CD14-positive monocyte (primary cell): ENCODE results near the gene REV3L. TPM values are rescaled to one million over a fixed set of nuclear protein-coding genes. Genes with fewer than 3 reads are reported as not detected.

Experiments
- DNase-seq, 3 donors: peaks; one replicate each; pipeline ENCODE4 v3.0.0-alpha.2; 2011 to 2022
- H2AFZ ChIP-seq: 2 replicates; pipeline ENCODE4 v1.6.0; 2012; ENCODE audit warnings: mild to moderate bottlenecking, low read depth, low read length, inconsistent platforms; ENCODE audit not compliant: insufficient read depth, poor library complexity, severe bottlenecking
- H3K27ac ChIP-seq, 2 donors: 1 replicate in 1 of 2; 2 replicates in 1 of 2; pipeline ENCODE4 v1.5.1; 2012 to 2013; ENCODE audit warnings: low read length in 2 of 2, control low read depth in 1 of 2, inconsistent platforms in 1 of 2, low read depth in 1 of 2, mild to moderate bottlenecking in 1 of 2
- H3K27me3 ChIP-seq, 2 donors: one replicate each; pipeline versions ENCODE4 v1.6.0 to v1.6.1; 2011 to 2013; ENCODE audit warnings: low read length in 2 of 2; ENCODE audit not compliant: control insufficient read depth in 2 of 2, insufficient read depth in 2 of 2
- H3K36me3 ChIP-seq, 2 donors: replicated peaks in 1 of 2; 1 replicate in 1 of 2; 2 replicates in 1 of 2; pipeline versions ENCODE4 v1.5.1 to v1.6.1; 2012 to 2013; ENCODE audit warnings: low read length in 2 of 2, control low read depth in 1 of 2, inconsistent platforms in 1 of 2, mild to moderate bottlenecking in 1 of 2; ENCODE audit not compliant: insufficient read depth in 2 of 2, control insufficient read depth in 1 of 2
- H3K4me1 ChIP-seq, 2 donors: 1 replicate in 1 of 2; 2 replicates in 1 of 2; pipeline versions ENCODE4 v1.5.1 to v1.6.1; 2012 to 2013; ENCODE audit warnings: low read length in 2 of 2, control low read depth in 1 of 2, inconsistent platforms in 1 of 2, mild to moderate bottlenecking in 1 of 2, moderate library complexity in 1 of 2; ENCODE audit not compliant: insufficient read depth in 2 of 2, control insufficient read depth in 1 of 2
- H3K4me2 ChIP-seq: replicated peaks from 2 replicates; pipeline ENCODE3; 2012; ENCODE audit warnings: low read length, moderate library complexity, mild to moderate bottlenecking; ENCODE audit not compliant: poor library complexity, severe bottlenecking; ENCODE audit errors: extremely low read depth
- H3K4me3 ChIP-seq, 3 experiments: fragments of 200-600 bp in 1 of 3; sonication (generic) in 1 of 3; replicated peaks in 1 of 3; 1 replicate in 2 of 3; 2 replicates in 1 of 3; pipeline ENCODE4 v1.5.1; 2011 to 2013; ENCODE audit warnings: low read length in 3 of 3, mild to moderate bottlenecking in 3 of 3, control low read depth in 2 of 3, low read depth in 2 of 3, inconsistent platforms in 1 of 3, moderate library complexity in 1 of 3
- H3K79me2 ChIP-seq: 2 replicates; pipeline ENCODE4 v1.6.0; 2012; ENCODE audit warnings: mild to moderate bottlenecking, control low read depth, inconsistent platforms, low read length, moderate library complexity; ENCODE audit not compliant: insufficient read depth
- H3K9ac ChIP-seq: 2 replicates; pipeline ENCODE4 v1.6.0; 2017; ENCODE audit warnings: low read length, mild to moderate bottlenecking; ENCODE audit not compliant: insufficient read depth, poor library complexity, severe bottlenecking
- H3K9me3 ChIP-seq, 2 donors: replicated peaks in 1 of 2; 1 replicate in 1 of 2; 2 replicates in 1 of 2; pipeline versions ENCODE4 v1.5.1 to v1.6.1; 2012 to 2013; ENCODE audit warnings: low read length in 2 of 2, control low read depth in 1 of 2; ENCODE audit not compliant: control insufficient read depth in 1 of 2, insufficient read depth in 1 of 2
- H4K20me1 ChIP-seq: 2 replicates; pipeline ENCODE4 v1.6.0; 2012; ENCODE audit warnings: mild to moderate bottlenecking, low read length, control low read depth, moderate library complexity; ENCODE audit not compliant: insufficient read depth
- H3K27ac Mint-ChIP-seq, 7 donors: one replicate each; pipeline ENCODE4 v1.8.0; 2020; ENCODE audit warnings: mild to moderate bottlenecking in 7 of 7, mixed read lengths in 7 of 7, moderate library complexity in 6 of 7, inconsistent platforms in 2 of 7
- H3K27me3 Mint-ChIP-seq, 3 donors: one replicate each; pipeline ENCODE4 v1.8.0; 2021 to 2022; ENCODE audit warnings: low read depth in 3 of 3, mild to moderate bottlenecking in 3 of 3, mixed read lengths in 3 of 3, moderate library complexity in 3 of 3, inconsistent platforms in 1 of 3
- H3K36me3 Mint-ChIP-seq, 2 donors: one replicate each; pipeline ENCODE4 v1.8.0; 2020; ENCODE audit warnings: mixed read lengths in 2 of 2, inconsistent platforms in 1 of 2, mild to moderate bottlenecking in 1 of 2
- H3K4me1 Mint-ChIP-seq: one replicate; pipeline ENCODE4 v1.8.0; 2020; ENCODE audit warnings: mild to moderate bottlenecking, mixed read lengths
- H3K4me3 Mint-ChIP-seq, 2 donors: one replicate each; pipeline ENCODE4 v1.8.0; 2020; ENCODE audit warnings: mild to moderate bottlenecking in 2 of 2, mixed read lengths in 2 of 2, moderate library complexity in 1 of 2
- H3K9me3 Mint-ChIP-seq, 7 donors: one replicate each; pipeline ENCODE4 v1.8.0; 2020 to 2022; ENCODE audit warnings: mixed read lengths in 7 of 7, mild to moderate bottlenecking in 6 of 7, moderate library complexity in 6 of 7, inconsistent platforms in 2 of 7
- CTCF ChIP-seq: fragments of 200-600 bp; IDR thresholded peaks from one replicate; pipeline ENCODE4 v1.8.0; 2022; ENCODE audit warnings: antibody characterized with exemption, mild to moderate bottlenecking
- WGBS: methylation state at CpG from one replicate; pipeline ENCODE4 v1.1.5; 2013; ENCODE audit warnings: missing lambda C conversion rate; ENCODE audit not compliant: insufficient coverage; 5-methylcytosine and 5-hydroxymethylcytosine counted together
- intact Hi-C, 2 donors: fragments of 100-400 bp; cut with micrococcal nuclease; formaldehyde crosslinking; loops; one replicate each; pipeline versions ENCODE4 v1.15.0 to v1.15.1; 2023
- polyA plus RNA-seq, 3 donors: library from polyadenylated mRNA; depleted of rRNA in 1 of 3; unstranded in 2 of 3; stranded (reverse) in 1 of 3; fragments of 300-500 nt in 2 of 3; fragments of >200 nt in 1 of 3; fragmentation: Illumina TruSeq in 2 of 3; gene quantifications; 1 replicate in 2 of 3; 2 replicates in 1 of 3; pipeline ENCODE4 v1.2.3, GENCODE V29; 2012 to 2021

REV3L gene
- polyA plus RNA-seq, 3 donors, result 3.4 to 5.7 (median 4.9) TPM

DNA sequence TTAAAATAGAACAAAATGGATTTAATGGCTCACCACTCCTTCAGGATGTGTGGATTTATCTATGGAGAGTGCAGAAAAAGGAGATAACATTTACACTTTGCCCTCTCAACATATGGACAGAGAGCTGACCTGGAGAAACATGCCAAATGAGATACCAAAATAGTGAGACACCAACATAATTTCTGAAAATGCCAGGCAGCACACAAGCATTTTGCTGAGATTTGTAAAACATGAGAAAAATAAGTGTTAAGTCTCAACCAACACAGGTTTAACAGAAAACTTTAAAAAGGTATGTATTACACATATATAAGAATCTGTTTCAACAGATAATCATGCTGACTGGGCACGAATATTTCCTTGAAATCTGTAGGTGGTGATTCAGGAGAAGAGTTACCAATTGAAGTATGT, 145.2 kb downstream of the REV3L start:
- Histone ChIP-seq H3K27me3 (no peaks in the 10 kb centered on the region), H2AFZ (no peak overlapping the region), H3K27ac (no peak overlapping the region), H3K4me2 (no peak overlapping the region), H3K79me2 (no peaks in the 10 kb centered on the region), H3K4me1 (no peaks in the 10 kb centered on the region), H3K4me3 (no peak overlapping the region), H3K9me3 (no peaks in the 10 kb centered on the region), H3K36me3 (peaks cover 2 to 27% of the 10 kb centered on the region in 2 donors), H3K9ac (no peak overlapping the region), H4K20me1 (no peaks in the 10 kb centered on the region)
- Mint-ChIP-seq H3K4me3 (no peak overlapping the region), H3K9me3 (no peaks in the 10 kb centered on the region), H3K27ac (no peak overlapping the region), H3K4me1 (no peaks in the 10 kb centered on the region), H3K36me3 (peaks cover 22 to 32% of the 10 kb centered on the region in 2 donors), H3K27me3 (peaks cover 0 to 2% (median 0%) of the 10 kb centered on the region in 3 donors)
- DNase-seq, result no peak
- no peak for TF ChIP-seq CTCF
- intact Hi-C loops, result no loop called here
- no CpG with 5 or more reads among the region's 1 CpG for WGBS

GRCh38 chr6:111329882-111330633, 153.0 kb downstream of the REV3L start:
- TF ChIP-seq CTCF, result no peak
- H3K9me3 Mint-ChIP-seq, result no peaks in the 10 kb centered on the region
- no peak for DNase-seq
- no peaks in the 10 kb centered on the region for H3K27me3 Mint-ChIP-seq
- peaks cover 16 to 61% of the 10 kb centered on the region in 2 donors for H3K36me3 ChIP-seq
- no peaks in the 10 kb centered on the region for H3K4me1 Mint-ChIP-seq
- no peak overlapping the region for H3K27ac Mint-ChIP-seq
- WGBS, result no CpG with 5 or more reads among the region's 3 CpGs
- no peak overlapping the region for H3K9ac ChIP-seq
- intact Hi-C loops, result no loop called here
- no peak overlapping the region for H3K4me3 ChIP-seq
- H3K27ac ChIP-seq, result no peak overlapping the region
- no peak overlapping the region for H3K4me2 ChIP-seq
- no peaks in the 10 kb centered on the region for H3K27me3 ChIP-seq
- H3K4me1 ChIP-seq, result no peaks in the 10 kb centered on the region
- no peaks in the 10 kb centered on the region for H4K20me1 ChIP-seq
- no peak overlapping the region for H2AFZ ChIP-seq
- H3K9me3 ChIP-seq, result no peaks in the 10 kb centered on the region
- no peak overlapping the region for H3K4me3 Mint-ChIP-seq
- no peaks in the 10 kb centered on the region for H3K79me2 ChIP-seq
- H3K36me3 Mint-ChIP-seq, result peaks cover 39 to 54% of the 10 kb centered on the region in 2 donors
